Adrenal gland (tissue), 12 donors: ENCODE data around the gene PPM1M. TPM values are rescaled to one million over a fixed set of nuclear protein-coding genes. Genes with fewer than 3 reads are reported as not detected.
A peak's percentile ranks its signal among the peaks of the same experiment; 100 is the strongest.

Experiments used
- DNase-seq, 7 donors: peaks; one replicate each; pipeline ENCODE4 v3.0.0-alpha.2; 2019 to 2020
- H3K27ac ChIP-seq, 5 donors: fragments of 200-600 bp; sonication (generic) in 4 of 5; 1 replicate in 3 of 5; 2 replicates in 2 of 5; pipeline versions ENCODE4 v1.5.1 to v1.8.0; 2016 to 2020; ENCODE audit warnings: mild to moderate bottlenecking in 1 of 5
- H3K27me3 ChIP-seq: fragments of 200-600 bp; 2 replicates; pipeline ENCODE4 v1.8.0; 2021
- H3K36me3 ChIP-seq, 2 donors: fragments of 200-600 bp; replicated peaks in 1 of 2; 1 replicate in 1 of 2; 2 replicates in 1 of 2; pipeline versions ENCODE4 v1.5.1 to v1.8.0; 2018 to 2022
- H3K4me1 ChIP-seq, 2 donors: fragments of 200-600 bp; replicated peaks in 1 of 2; 1 replicate in 1 of 2; 2 replicates in 1 of 2; pipeline versions ENCODE4 v1.5.1 to v1.8.0; 2018 to 2021
- H3K4me3 ChIP-seq, 4 donors: fragments of 200-600 bp; sonication (generic) in 3 of 4; one replicate each; pipeline ENCODE4 v1.5.1; 2016 to 2018
- H3K9me3 ChIP-seq, 3 donors: fragments of 200-600 bp; sonication (generic) in 1 of 3; replicated peaks in 1 of 3; 1 replicate in 2 of 3; 2 replicates in 1 of 3; pipeline versions ENCODE4 v1.5.1 to v1.8.0; 2016 to 2021
- CTCF ChIP-seq, 6 experiments: fragments of 450-650 bp in 4 of 6; fragments of 200-600 bp in 2 of 6; sonication (generic) in 1 of 6; IDR thresholded peaks; 1 replicate in 5 of 6; 2 replicates in 1 of 6; pipeline versions ENCODE4 v1.5.1 to v1.8.0; 2016 to 2021; ENCODE audit warnings: antibody characterized with exemption in 6 of 6, mild to moderate bottlenecking in 2 of 6, moderate library complexity in 1 of 6
- POLR2A ChIP-seq, 2 donors: fragments of 450-650 bp; IDR thresholded peaks; one replicate each; pipeline ENCODE4 v1.6.1; 2017; ENCODE audit warnings: antibody characterized with exemption in 2 of 2, mild to moderate bottlenecking in 2 of 2, moderate library complexity in 1 of 2
- WGBS, 4 donors: extraction: QIAGEN DNeasy Blood & Tissue Kit in 2 of 4; methylation state at CpG; one replicate each; pipeline versions ENCODE4 v1.1.5 to v1.1.7; 2013 to 2017; 5-methylcytosine and 5-hydroxymethylcytosine counted together
- intact Hi-C, 2 donors: fragments of 100-400 bp; cut with DNase I; formaldehyde crosslinking; loops; one replicate each; pipeline versions ENCODE4 v1.14.1 to v1.15.0; 2022 to 2023
- polyA plus RNA-seq, 3 donors: library from polyadenylated mRNA; stranded (reverse); fragments of 200-250 nt in 2 of 3; fragments of 350-450 nt in 1 of 3; fragmentation: Illumina TruSeq in 1 of 3; extraction: RNeasy Lipid Tissue Mini Kit (QIAGEN cat#74804) in 1 of 3; gene quantifications; one replicate each; pipeline ENCODE4 v1.2.3, GENCODE V29; 2013 to 2014
- total RNA-seq, 9 donors: library from RNA; depleted of rRNA in 4 of 9; stranded (reverse); fragments of >200 nt in 4 of 9; fragments of 120-200 nt in 1 of 9; fragmentation: NEBNext Ultra II Directional in 1 of 9; extraction: Animal tissue kit (Norgen Biotek cat#: 25700) in 1 of 9; gene quantifications; one replicate each; pipeline versions ENCODE4 v1.1.0 to v1.2.4, GENCODE V29; 2013 to 2023
- donor health status: healthy with polysubstance abuse.
- donor health status: Bipolar disorder and iron deficiency.
- donor health status: DM: yes; HTN: yes; CAD: no.
- donor health status: DM: no; HTN: no; CAD: no.
- donor health status: DM: no; HTN: no; CAD: no.
- donor health status: DM: yes; HTN: yes; CAD: no.

Gene PPM1M
- total and polyA plus RNA-seq, 12 donors = 3.2 to 29.8 (median 21.7) TPM

- Histone ChIP-seq H3K4me1 (peaks cover 21 to 22% of the 10 kb centered on the region in 2 donors), H3K36me3 (peaks cover 0 to 55% of the 10 kb centered on the region in 2 donors), H3K27ac (no peak overlapping the region), H3K4me3 (no peak overlapping the region), H3K9me3 (no peaks in the 10 kb centered on the region), H3K27me3 (no peaks in the 10 kb centered on the region)
- WGBS, 4 donors = 87 to 96% (median 91%) methylated on average over 5 of the region's 5 CpGs
- no peak for DNase-seq
- no peak for TF ChIP-seq CTCF (IDR thresholded peaks at IDR 0.05)
- TF ChIP-seq POLR2A (IDR thresholded peaks at IDR 0.05) = no peak
- intact Hi-C loops = loop anchor here in 1 of 2 donors (5.0 kb wide), 1 partner anchor 109 kb away; no protein-coding TSS in a partner anchor
Observed at GRCh38 chr3:52233108-52233591, 12.4 kb upstream of the PPM1M start.

GRCh38 chr3:52233968-52234367 lies 11.6 kb upstream of the PPM1M start:
- no peaks in the 10 kb centered on the region for H3K9me3 ChIP-seq
- 87 to 94% (median 89%) methylated on average over 3 of the region's 3 CpGs for WGBS, 4 donors
- peaks cover 28% of the 10 kb centered on the region in 2 donors for H3K4me1 ChIP-seq
- no peak overlapping the region for H3K27ac ChIP-seq
- peaks cover 0 to 51% of the 10 kb centered on the region in 2 donors for H3K36me3 ChIP-seq
- no peak overlapping the region for H3K4me3 ChIP-seq
- H3K27me3 ChIP-seq = no peaks in the 10 kb centered on the region
- no peak for DNase-seq
- intact Hi-C loops = loop anchor here in 1 of 2 donors (5.0 kb wide), 1 partner anchor 108 kb away; no protein-coding TSS in a partner anchor
- no peak for TF ChIP-seq CTCF (IDR thresholded peaks at IDR 0.05)
- TF ChIP-seq POLR2A (IDR thresholded peaks at IDR 0.05) = no peak

- H3K4me3 ChIP-seq = no peak overlapping the region
- peak in 1 of 7 donors; percentile 9 for DNase-seq
- WGBS, 4 donors = 82 to 89% (median 88%) methylated on average over 8 to 15 of the region's 15 CpGs
- H3K27me3 ChIP-seq = no peaks in the 10 kb centered on the region
- no peaks in the 10 kb centered on the region for H3K9me3 ChIP-seq
- intact Hi-C loops = loop anchor here in 1 of 2 donors (5.0 kb wide), 1 partner anchor 108 kb away; no protein-coding TSS in a partner anchor
- peaks cover 0 to 43% of the 10 kb centered on the region in 2 donors for H3K36me3 ChIP-seq
- H3K4me1 ChIP-seq = peaks cover 34 to 35% of the 10 kb centered on the region in 2 donors
- H3K27ac ChIP-seq = no peak overlapping the region
- TF ChIP-seq POLR2A (IDR thresholded peaks at IDR 0.05) (no peak), CTCF (IDR thresholded peaks at IDR 0.05) (no peak)
Observed at GRCh38 chr3:52234516-52235447, 10.8 kb upstream of the PPM1M start.

- Histone ChIP-seq H3K4me3 (no peak overlapping the region), H3K27me3 (no peaks in the 10 kb centered on the region), H3K4me1 (peaks cover 42 to 46% of the 10 kb centered on the region in 2 donors), H3K36me3 (peaks cover 0 to 26% of the 10 kb centered on the region in 2 donors), H3K27ac (peak overlapping the region in 2 of 5 donors; percentile 88 to 96), H3K9me3 (no peaks in the 10 kb centered on the region)
- DNase-seq = peak in 2 of 7 donors; percentile 21 to 24
- 52 to 75% (median 57%) methylated on average over 1 to 5 of the region's 5 CpGs for WGBS, 4 donors
- intact Hi-C loops = no loop called here
- no peak for TF ChIP-seq POLR2A (IDR thresholded peaks at IDR 0.05)
Observed at GRCh38 chr3:52236424-52236886, 9.1 kb upstream of the PPM1M start.
